HepG2 (cell line): ENCODE results near the gene SGSM1. TPM values are rescaled to one million over a fixed set of nuclear protein-coding genes. Genes with fewer than 3 reads are reported as not detected.
A peak's percentile ranks its signal among the peaks of the same experiment; 100 is the strongest.

Source experiments
- CTCF ChIP-seq: sonication (generic); formaldehyde crosslinking; IDR thresholded peaks from 2 replicates; pipeline ENCODE4 v1.5.0; 2020; ENCODE audit warnings: mild to moderate bottlenecking, missing genetic modification reagents, moderate library complexity
- DRAP1 ChIP-seq: IDR thresholded peaks from 2 replicates; pipeline ENCODE4 v1.6.1; 2016; ENCODE audit warnings: missing genetic modification reagents, missing compliant biosample characterization
- ERF ChIP-seq: IDR thresholded peaks from 2 replicates; pipeline ENCODE4 v1.6.1; 2018; ENCODE audit warnings: missing biosample characterization, missing genetic modification reagents
- ETV5 ChIP-seq: IDR thresholded peaks from 2 replicates; pipeline ENCODE4 v1.6.1; 2018; ENCODE audit warnings: missing biosample characterization, missing genetic modification reagents, inconsistent platforms, borderline replicate concordance
- EZH2 ChIP-seq: conservative IDR thresholded peaks from 2 replicates; pipeline ENCODE4 v1.6.1; 2012; ENCODE audit warnings: mild to moderate bottlenecking, low read depth, low read length, moderate library complexity
- FOXC1 ChIP-seq: sonication (generic); formaldehyde crosslinking; IDR thresholded peaks from 2 replicates; pipeline ENCODE4 v1.8.0; 2022; ENCODE audit warnings: mild to moderate bottlenecking, missing genetic modification reagents, borderline replicate concordance
- GLMP ChIP-seq: sonication (generic); formaldehyde crosslinking; IDR thresholded peaks from 2 replicates; pipeline ENCODE4 v1.9.0; 2021; ENCODE audit warnings: missing genetic modification reagents, mild to moderate bottlenecking, borderline replicate concordance
- GZF1 ChIP-seq: sonication (generic); formaldehyde crosslinking; IDR thresholded peaks from 2 replicates; pipeline ENCODE4 v1.5.1; 2020; ENCODE audit warnings: mild to moderate bottlenecking, missing genetic modification reagents
- MBNL3 ChIP-seq: fragments of 250-450 bp; sonication (Bioruptor Pico); conservative IDR thresholded peaks from 2 replicates; pipeline ENCODE4 v1.8.0; 2022; ENCODE audit warnings: mild to moderate bottlenecking, inconsistent platforms
- MEF2D ChIP-seq: sonication (generic); formaldehyde crosslinking; IDR thresholded peaks from 2 replicates; pipeline ENCODE4 v1.5.1; 2020; ENCODE audit warnings: mild to moderate bottlenecking, missing genetic modification reagents
- MIER3 ChIP-seq: IDR thresholded peaks from 2 replicates; pipeline ENCODE4 v1.6.1; 2016; ENCODE audit warnings: missing compliant biosample characterization, borderline replicate concordance
- PHF20 ChIP-seq: sonication (generic); formaldehyde crosslinking; IDR thresholded peaks from 2 replicates; pipeline ENCODE4 v1.5.0; 2020; ENCODE audit warnings: mild to moderate bottlenecking, missing genetic modification reagents
- RFX1 ChIP-seq: fragments of 450-650 bp; IDR thresholded peaks from 2 replicates; pipeline ENCODE4 v1.6.1; 2017
- SNRNP70 ChIP-seq: fragments of 200-400 bp; formaldehyde crosslinking; IDR thresholded peaks from 2 replicates; pipeline ENCODE4 v1.6.1; 2017; ENCODE audit warnings: mild to moderate bottlenecking, low read depth, low read length, moderate library complexity
- ZBTB2 ChIP-seq: sonication (generic); formaldehyde crosslinking; IDR thresholded peaks from 2 replicates; pipeline ENCODE4 v1.8.0; 2022; ENCODE audit warnings: low read depth, missing genetic modification reagents
- ZNF362 ChIP-seq: sonication (generic); formaldehyde crosslinking; IDR thresholded peaks from 2 replicates; pipeline ENCODE4 v1.4.0; 2020; ENCODE audit warnings: missing genetic modification reagents, mild to moderate bottlenecking, borderline replicate concordance
- ZNF367 ChIP-seq: sonication (generic); formaldehyde crosslinking; IDR thresholded peaks from 2 replicates; pipeline ENCODE4 v1.4.0; 2020; ENCODE audit warnings: missing genetic modification reagents, borderline replicate concordance
- ZNF543 ChIP-seq: sonication (generic); formaldehyde crosslinking; IDR thresholded peaks from 2 replicates; pipeline ENCODE4 v1.4.0; 2020; ENCODE audit warnings: mild to moderate bottlenecking, missing genetic modification reagents
- ZNF580 ChIP-seq: IDR thresholded peaks from 2 replicates; pipeline ENCODE4 v1.6.1; 2016; ENCODE audit warnings: low read depth, borderline replicate concordance
- ZNF749 ChIP-seq: sonication (generic); formaldehyde crosslinking; IDR thresholded peaks from 2 replicates; pipeline ENCODE4 v1.8.0; 2022; ENCODE audit warnings: mild to moderate bottlenecking, missing genetic modification reagents, moderate library complexity, borderline replicate concordance
- ZNF75D ChIP-seq: sonication (generic); formaldehyde crosslinking; IDR thresholded peaks from 2 replicates; pipeline ENCODE4 v1.8.1; 2023; ENCODE audit warnings: missing genetic modification reagents, mild to moderate bottlenecking, borderline replicate concordance
- ZNF878 ChIP-seq: sonication (generic); formaldehyde crosslinking; IDR thresholded peaks from 2 replicates; pipeline ENCODE4 v1.8.1; 2023; ENCODE audit warnings: mild to moderate bottlenecking, missing genetic modification reagents, moderate library complexity
- ZSCAN22 ChIP-seq: sonication (generic); formaldehyde crosslinking; IDR thresholded peaks from 2 replicates; pipeline ENCODE4 v1.4.0; 2020; ENCODE audit warnings: mild to moderate bottlenecking, missing genetic modification reagents
- polyA plus RNA-seq, 8 experiments: library from polyadenylated mRNA; depleted of rRNA in 3 of 8; stranded (reverse) in 7 of 8; unstranded in 1 of 8; fragments of >200 nt; fragmentation: Illumina TruSeq in 4 of 8; extraction: Trizol in 4 of 8; gene quantifications; 2 replicates each; pipeline versions ENCODE4 v1.2.1 to v1.2.3, GENCODE V29; 2011 to 2016; ENCODE audit warnings: low read depth in 4 of 8, missing spikeins in 1 of 8, mixed read lengths in 1 of 8; ENCODE audit not compliant: insufficient read depth in 1 of 8
- total RNA-seq, 5 experiments: library from RNA; depleted of rRNA; stranded (reverse); fragments of >200 nt; fragmentation: Illumina TruSeq; extraction: Trizol; gene quantifications; 2 replicates each; pipeline ENCODE4 v1.2.3, GENCODE V29; 2016; ENCODE audit warnings: low read depth in 1 of 5

SGSM1 gene
- total and polyA plus RNA-seq, 2 of the 13 experiments (the other 11 are each of a cell fraction or from before 2014, with no cell fraction given): 0.07 TPM; not detected in 1

GRCh38 chr22:24894220-24894975, 88.4 kb downstream of the SGSM1 start (continued):
- TF ChIP-seq ETV5 (CRISPR knock-in tag): peak; percentile 76; the same call in 1 of the 2 replicates
- TF ChIP-seq ZNF75D (CRISPR knock-in tag): no peak
- no peak for TF ChIP-seq MBNL3 (CRISPR knock-in tag)
- no peak for TF ChIP-seq DRAP1 (CRISPR knock-in tag)
- TF ChIP-seq ZNF749 (CRISPR knock-in tag): no peak
- TF ChIP-seq ZSCAN22: no peak
- TF ChIP-seq PHF20 (CRISPR knock-in tag): peak; percentile 63
- no peak for TF ChIP-seq ZNF367
- no peak for TF ChIP-seq CTCF (CRISPR knock-in tag)
- TF ChIP-seq ZNF362 (CRISPR knock-in tag): peak; percentile 20; the same call in 1 of the 2 replicates
- no peak for TF ChIP-seq EZH2
- no peak for TF ChIP-seq RFX1
- no peak for TF ChIP-seq FOXC1 (CRISPR knock-in tag)
- TF ChIP-seq MIER3 (CRISPR knock-in tag): peak; percentile 42; the same call in 1 of the 2 replicates
- TF ChIP-seq ZBTB2: no peak
- peak; percentile 94 for TF ChIP-seq ZNF878
- TF ChIP-seq MEF2D (CRISPR knock-in tag): no peak; the same call in 1 of the 2 replicates
- 0 out of 2 replicates have a peak, but pooled peaks have one; percentile 27 for TF ChIP-seq ZNF543 (CRISPR knock-in tag)
- TF ChIP-seq SNRNP70: no peak
- 0 out of 2 replicates have a peak, but pooled peaks have one; percentile 56 for TF ChIP-seq ZNF580 (CRISPR knock-in tag)
- TF ChIP-seq GZF1 (CRISPR knock-in tag): no peak
- TF ChIP-seq GLMP (CRISPR knock-in tag): no peak
- peak; percentile 84 for TF ChIP-seq ERF (CRISPR knock-in tag)
